SJCRH30 (cell line): ENCODE measurements around the gene VCAN. TPM values are rescaled to one million over a fixed set of nuclear protein-coding genes. Genes with fewer than 3 reads are reported as not detected.

ENCODE experiments used
- DNase-seq, 2 experiments: peaks; one replicate each; pipeline ENCODE4 v3.0.0-alpha.2; 2015 to 2020
- H3K27ac ChIP-seq: fragments of 250-450 bp; sonication (Bioruptor Pico); 2 replicates; pipeline ENCODE4 v1.5.1; 2020; ENCODE audit warnings: mild to moderate bottlenecking, moderate library complexity
- H3K27me3 ChIP-seq: fragments of 250-450 bp; sonication (Bioruptor Pico); 2 replicates; pipeline ENCODE4 v1.5.1; 2020; ENCODE audit warnings: mild to moderate bottlenecking, moderate library complexity
- H3K36me3 ChIP-seq: fragments of 250-450 bp; sonication (Bioruptor Pico); 2 replicates; pipeline ENCODE4 v1.5.1; 2020; ENCODE audit warnings: mild to moderate bottlenecking, moderate library complexity
- H3K4me1 ChIP-seq: fragments of 250-450 bp; sonication (Bioruptor Pico); 2 replicates; pipeline ENCODE4 v1.5.1; 2020; ENCODE audit warnings: mild to moderate bottlenecking, moderate library complexity
- H3K4me3 ChIP-seq: fragments of 250-450 bp; sonication (Bioruptor Pico); 2 replicates; pipeline ENCODE4 v1.5.1; 2020; ENCODE audit warnings: mild to moderate bottlenecking, moderate library complexity
- H3K9me3 ChIP-seq: fragments of 250-450 bp; sonication (Bioruptor Pico); replicated peaks from 2 replicates; pipeline ENCODE4 v1.5.1; 2020; ENCODE audit warnings: mild to moderate bottlenecking, moderate library complexity
- total RNA-seq: library from RNA; depleted of rRNA; stranded (reverse); fragments of >200 nt; shearing (Covaris generic); gene quantifications from 2 replicates; pipeline ENCODE4 v1.2.3, GENCODE V29; 2014

VCAN gene
- total RNA-seq, 1 experiment from 2014 or later = 157 TPM

- Histone ChIP-seq H3K9me3 (no peaks in the 10 kb centered on the region), H3K27me3 (no peaks in the 10 kb centered on the region), H3K4me1 (no peaks in the 10 kb centered on the region), H3K36me3 (no peaks in the 10 kb centered on the region), H3K27ac (no peak overlapping the region), H3K4me3 (no peak overlapping the region)
- no peak for DNase-seq
These were observed 24.0 kb upstream of the VCAN start for GRCh38 chr5:83447533-83447932.

- no peaks in the 10 kb centered on the region for H3K36me3 ChIP-seq
- DNase-seq = no peak
- no peaks in the 10 kb centered on the region for H3K27me3 ChIP-seq
- no peaks in the 10 kb centered on the region for H3K4me1 ChIP-seq
- H3K27ac ChIP-seq = no peak overlapping the region
- no peak overlapping the region for H3K4me3 ChIP-seq
- H3K9me3 ChIP-seq = no peaks in the 10 kb centered on the region
These were observed 21.2 kb upstream of the VCAN start for GRCh38 chr5:83450183-83450966.

GRCh38 chr5:83450967-83451248 is 20.6 kb upstream of the VCAN start:
- H3K27ac ChIP-seq = no peak overlapping the region
- H3K9me3 ChIP-seq = no peaks in the 10 kb centered on the region
- DNase-seq = no peak
- no peak overlapping the region for H3K4me3 ChIP-seq
- no peaks in the 10 kb centered on the region for H3K27me3 ChIP-seq
- no peaks in the 10 kb centered on the region for H3K4me1 ChIP-seq
- no peaks in the 10 kb centered on the region for H3K36me3 ChIP-seq

- Histone ChIP-seq H3K4me1 (no peaks in the 10 kb centered on the region), H3K4me3 (no peak overlapping the region), H3K36me3 (no peaks in the 10 kb centered on the region), H3K27ac (no peak overlapping the region), H3K27me3 (no peaks in the 10 kb centered on the region), H3K9me3 (no peaks in the 10 kb centered on the region)
- DNase-seq = no peak
These were observed 19.6 kb upstream of the VCAN start for GRCh38 chr5:83451955-83452354.

GRCh38 chr5:83453937-83454336 is 17.6 kb upstream of the VCAN start:
- Histone ChIP-seq H3K4me3 (no peak overlapping the region), H3K36me3 (no peaks in the 10 kb centered on the region), H3K27me3 (no peaks in the 10 kb centered on the region), H3K4me1 (no peaks in the 10 kb centered on the region), H3K9me3 (no peaks in the 10 kb centered on the region), H3K27ac (no peak overlapping the region)
- DNase-seq = no peak

GRCh38 chr5:83464261-83464660 is 7.3 kb upstream of the VCAN start:
- H3K4me3 ChIP-seq = no peak overlapping the region
- DNase-seq = no peak
- H3K9me3 ChIP-seq = no peaks in the 10 kb centered on the region
- no peaks in the 10 kb centered on the region for H3K36me3 ChIP-seq
- no peaks in the 10 kb centered on the region for H3K4me1 ChIP-seq
- H3K27ac ChIP-seq = no peak overlapping the region
- no peaks in the 10 kb centered on the region for H3K27me3 ChIP-seq

GRCh38 chr5:83467371-83468035 is 4.0 kb upstream of the VCAN start:
- Histone ChIP-seq H3K4me1 (no peaks in the 10 kb centered on the region), H3K27me3 (no peaks in the 10 kb centered on the region), H3K9me3 (no peaks in the 10 kb centered on the region), H3K4me3 (no peak overlapping the region), H3K36me3 (no peaks in the 10 kb centered on the region), H3K27ac (no peak overlapping the region)
- no peak for DNase-seq

- Histone ChIP-seq H3K27me3 (no peaks in the 10 kb centered on the region), H3K4me3 (no peak overlapping the region), H3K36me3 (no peaks in the 10 kb centered on the region), H3K27ac (no peak overlapping the region), H3K9me3 (no peaks in the 10 kb centered on the region), H3K4me1 (no peaks in the 10 kb centered on the region)
- no peak for DNase-seq
These were observed 2.5 kb upstream of the VCAN start for GRCh38 chr5:83469075-83469474.

- H3K4me3 ChIP-seq = peak overlapping the region; percentile 75
- no peaks in the 10 kb centered on the region for H3K36me3 ChIP-seq
- no peaks in the 10 kb centered on the region for H3K27me3 ChIP-seq
- DNase-seq = peak; percentile 59 to 77
- peak overlapping the region; percentile 88 for H3K27ac ChIP-seq
- no peaks in the 10 kb centered on the region for H3K9me3 ChIP-seq
- H3K4me1 ChIP-seq = peaks cover 1% of the 10 kb centered on the region
These were observed 779 bp upstream of the VCAN start for GRCh38 chr5:83470526-83471404.

GRCh38 chr5:83472213-83472507 is 616 bp downstream of the VCAN start:
- peak overlapping the region; percentile 75 for H3K4me3 ChIP-seq
- no peaks in the 10 kb centered on the region for H3K9me3 ChIP-seq
- H3K27me3 ChIP-seq = no peaks in the 10 kb centered on the region
- peaks cover 11% of the 10 kb centered on the region for H3K4me1 ChIP-seq
- peak overlapping the region; percentile 88 for H3K27ac ChIP-seq
- H3K36me3 ChIP-seq = no peaks in the 10 kb centered on the region
- no peak for DNase-seq

GRCh38 chr5:83472508-83473345 is 1.2 kb downstream of the VCAN start:
- H3K4me1 ChIP-seq = peaks cover 11% of the 10 kb centered on the region
- H3K9me3 ChIP-seq = no peaks in the 10 kb centered on the region
- peak; percentile 72 to 76 for DNase-seq
- peak overlapping the region; percentile 75 for H3K4me3 ChIP-seq
- H3K27me3 ChIP-seq = no peaks in the 10 kb centered on the region
- H3K27ac ChIP-seq = peak overlapping the region; percentile 88
- H3K36me3 ChIP-seq = no peaks in the 10 kb centered on the region

- peak overlapping the region; percentile 88 for H3K27ac ChIP-seq
- peaks cover 11% of the 10 kb centered on the region for H3K4me1 ChIP-seq
- H3K9me3 ChIP-seq = no peaks in the 10 kb centered on the region
- peak; percentile 98 to 99 for DNase-seq
- peak overlapping the region; percentile 75 for H3K4me3 ChIP-seq
- H3K36me3 ChIP-seq = peaks cover under 1% of the 10 kb centered on the region; the same call in 1 of the 2 replicates
- no peaks in the 10 kb centered on the region for H3K27me3 ChIP-seq
These were observed 2.0 kb downstream of the VCAN start for GRCh38 chr5:83473346-83474160.

- H3K36me3 ChIP-seq = peaks cover 3% of the 10 kb centered on the region; the same call in 1 of the 2 replicates
- H3K4me3 ChIP-seq = peak overlapping the region; percentile 75
- peaks cover 11% of the 10 kb centered on the region for H3K4me1 ChIP-seq
- H3K9me3 ChIP-seq = no peaks in the 10 kb centered on the region
- peak overlapping the region; percentile 88 for H3K27ac ChIP-seq
- no peaks in the 10 kb centered on the region for H3K27me3 ChIP-seq
- peak; percentile 96 for DNase-seq
These were observed 2.7 kb downstream of the VCAN start for GRCh38 chr5:83474161-83474796.
